H9 (cell line): ENCODE measurements around the gene ACYP1. TPM values are rescaled to one million over a fixed set of nuclear protein-coding genes. Genes with fewer than 3 reads are reported as not detected.

Source experiments
- DNase-seq: peaks from one replicate; pipeline ENCODE4 v3.0.0-alpha.2; 2017
- H2AFZ ChIP-seq: one replicate; pipeline ENCODE4 v1.6.1; 2013; ENCODE audit warnings: mild to moderate bottlenecking, low read length, control low read depth, moderate library complexity
- H2AK5ac ChIP-seq: 2 replicates; pipeline ENCODE4 v1.6.1; 2013; ENCODE audit warnings: low read length, control low read depth, mixed read lengths; ENCODE audit not compliant: insufficient read length
- H2BK120ac ChIP-seq: one replicate; pipeline ENCODE4 v1.6.1; 2013; ENCODE audit warnings: low read depth, mild to moderate bottlenecking, low read length, control low read depth, inconsistent platforms; ENCODE audit not compliant: poor library complexity, severe bottlenecking
- H2BK12ac ChIP-seq: 2 replicates; pipeline ENCODE4 v1.6.1; 2013; ENCODE audit warnings: low read length, control low read depth, mixed read lengths, low read depth; ENCODE audit not compliant: insufficient read length
- H2BK15ac ChIP-seq: 2 replicates; pipeline ENCODE4 v1.6.1; 2013; ENCODE audit warnings: low read depth, low read length, control low read depth
- H2BK20ac ChIP-seq: one replicate; pipeline ENCODE4 v1.6.1; 2013; ENCODE audit warnings: low read depth, mild to moderate bottlenecking, low read length, control low read depth, inconsistent platforms; ENCODE audit not compliant: poor library complexity, severe bottlenecking
- H2BK5ac ChIP-seq: 2 replicates; pipeline ENCODE4 v1.6.1; 2013; ENCODE audit warnings: low read length, control low read depth, mixed read lengths; ENCODE audit not compliant: insufficient read length
- H3K14ac ChIP-seq: 2 replicates; pipeline ENCODE4 v1.6.1; 2013; ENCODE audit warnings: low read length, control low read depth; ENCODE audit not compliant: insufficient read depth
- H3K18ac ChIP-seq: 2 replicates; pipeline ENCODE4 v1.6.1; 2013; ENCODE audit warnings: low read depth, mild to moderate bottlenecking, mixed read lengths, low read length, control low read depth; ENCODE audit not compliant: insufficient read length
- H3K23ac ChIP-seq: 2 replicates; pipeline ENCODE4 v1.6.1; 2013; ENCODE audit warnings: low read length, control low read depth, mixed read lengths, low read depth; ENCODE audit not compliant: insufficient read length
- H3K23me2 ChIP-seq: 2 replicates; pipeline ENCODE4 v1.6.1; 2013; ENCODE audit warnings: low read depth, mild to moderate bottlenecking, mixed read lengths, low read length, control low read depth; ENCODE audit not compliant: insufficient read length, poor library complexity, severe bottlenecking
- H3K27ac ChIP-seq: 2 replicates; pipeline ENCODE4 v1.5.1; 2013; ENCODE audit warnings: low read length, control low read depth, mixed read lengths, low read depth; ENCODE audit not compliant: insufficient read length
- H3K27me3 ChIP-seq: 2 replicates; pipeline ENCODE4 v1.6.1; 2013; ENCODE audit warnings: low read length, control low read depth, inconsistent platforms; ENCODE audit not compliant: insufficient read depth
- H3K4ac ChIP-seq: 2 replicates; pipeline ENCODE4 v1.6.1; 2013; ENCODE audit warnings: low read depth, mild to moderate bottlenecking, control low read depth, inconsistent platforms, low read length, moderate library complexity
- H3K4me1 ChIP-seq: 2 replicates; pipeline ENCODE4 v1.6.1; 2013; ENCODE audit warnings: low read length, control low read depth, inconsistent platforms; ENCODE audit not compliant: insufficient read depth
- H3K4me2 ChIP-seq: 2 replicates; pipeline ENCODE4 v1.6.1; 2013; ENCODE audit warnings: low read length, control low read depth, mixed read lengths; ENCODE audit not compliant: insufficient read length, insufficient read depth
- H3K56ac ChIP-seq: 2 replicates; pipeline ENCODE4 v1.6.1; 2013; ENCODE audit warnings: low read depth, mild to moderate bottlenecking, mixed read lengths, low read length, control low read depth; ENCODE audit not compliant: insufficient read length
- H3K79me1 ChIP-seq: 2 replicates; pipeline ENCODE4 v1.6.1; 2013; ENCODE audit warnings: low read depth, mild to moderate bottlenecking, moderate library complexity, low read length, control low read depth, inconsistent platforms; ENCODE audit not compliant: insufficient read depth, poor library complexity, severe bottlenecking
- H3K79me2 ChIP-seq: 2 replicates; pipeline ENCODE4 v1.6.1; 2013; ENCODE audit warnings: low read length, control low read depth, inconsistent platforms; ENCODE audit not compliant: insufficient read depth
- H3K9ac ChIP-seq: 2 replicates; pipeline ENCODE4 v1.6.1; 2013; ENCODE audit warnings: low read length, control low read depth, mixed read lengths; ENCODE audit not compliant: insufficient read length; ENCODE audit errors: extremely low read depth
- H3K9me3 ChIP-seq: one replicate; pipeline ENCODE4 v1.6.1; 2013; ENCODE audit warnings: low read depth, low read length, inconsistent platforms; ENCODE audit not compliant: control insufficient read depth
- H3T11ph ChIP-seq: one replicate; pipeline ENCODE4 v1.6.1; 2013; ENCODE audit warnings: mild to moderate bottlenecking, low read length, control low read depth, inconsistent platforms
- H4K20me1 ChIP-seq: one replicate; pipeline ENCODE4 v1.6.1; 2013; ENCODE audit not compliant: control insufficient read depth, insufficient read length, insufficient read depth
- H4K5ac ChIP-seq: 2 replicates; pipeline ENCODE4 v1.6.1; 2013; ENCODE audit warnings: low read depth, mild to moderate bottlenecking, mixed read lengths, low read length, control low read depth; ENCODE audit not compliant: insufficient read length
- H4K8ac ChIP-seq: replicated peaks from 2 replicates; pipeline ENCODE4 v1.6.1; 2013; ENCODE audit warnings: low read length, control low read depth, mixed read lengths, low read depth; ENCODE audit not compliant: insufficient read length
- H4K91ac ChIP-seq: 2 replicates; pipeline ENCODE4 v1.6.1; 2013; ENCODE audit warnings: low read depth, mild to moderate bottlenecking, moderate library complexity, mixed read lengths, low read length, control low read depth; ENCODE audit not compliant: insufficient read length
- H3K27ac Mint-ChIP-seq, 3 experiments: 2 replicates in 2 of 3; 3 replicates in 1 of 3; pipeline ENCODE4 v1.8.0; 2020 to 2021; ENCODE audit warnings: mixed read lengths in 3 of 3, mild to moderate bottlenecking in 1 of 3, moderate library complexity in 1 of 3
- H3K27me3 Mint-ChIP-seq: 2 replicates; pipeline ENCODE4 v1.8.0; 2021; ENCODE audit warnings: low read depth, mild to moderate bottlenecking, moderate library complexity, mixed read lengths
- H3K36me3 Mint-ChIP-seq, 3 experiments: 2 replicates in 2 of 3; 3 replicates in 1 of 3; pipeline ENCODE4 v1.8.0; 2020 to 2021; ENCODE audit warnings: low read depth in 3 of 3, mixed read lengths in 3 of 3; ENCODE audit not compliant: insufficient read depth in 1 of 3
- H3K4me1 Mint-ChIP-seq, 2 experiments: 2 replicates each; pipeline ENCODE4 v1.8.0; 2020; ENCODE audit warnings: mixed read lengths in 2 of 2
- H3K4me3 Mint-ChIP-seq, 2 experiments: 2 replicates in 1 of 2; 3 replicates in 1 of 2; pipeline ENCODE4 v1.8.0; 2020 to 2021; ENCODE audit warnings: mild to moderate bottlenecking in 2 of 2, mixed read lengths in 2 of 2, moderate library complexity in 1 of 2
- H3K9me3 Mint-ChIP-seq, 2 experiments: 2 replicates in 1 of 2; 3 replicates in 1 of 2; pipeline ENCODE4 v1.8.0; 2020; ENCODE audit warnings: mild to moderate bottlenecking in 2 of 2, mixed read lengths in 2 of 2, moderate library complexity in 1 of 2
- CTCF ChIP-seq: fragments of 200-600 bp; sonication (generic); conservative IDR thresholded peaks from 3 replicates; pipeline ENCODE4 v1.8.0; 2021; ENCODE audit warnings: antibody characterized with exemption, mild to moderate bottlenecking
- WGBS: extraction: QIAGEN DNeasy Blood & Tissue Kit; methylation state at CpG from one replicate; pipeline ENCODE4 v1.1.7; 2013; ENCODE audit warnings: missing lambda C conversion rate, low lambda C conversion rate, mixed read lengths; ENCODE audit not compliant: insufficient read length; ENCODE audit errors: extremely low coverage; 5-methylcytosine and 5-hydroxymethylcytosine counted together
- total RNA-seq: library from RNA; stranded (reverse); gene quantifications from 2 replicates; pipeline ENCODE4 v1.2.1, GENCODE V29; 2021

The ACYP1 gene
- total RNA-seq, 1 experiment from 2014 or later = 18.9 TPM

- Histone ChIP-seq H4K20me1 (no peaks in the 10 kb centered on the region), H3K9ac (no peak overlapping the region), H3K79me2 (no peaks in the 10 kb centered on the region), H3K4me2 (no peak overlapping the region), H2BK20ac (no peak overlapping the region), H4K91ac (no peak overlapping the region), H2BK120ac (no peak overlapping the region), H3K4me1 (0 out of 2 replicates have a peak, but pooled peaks cover 2% of the 10 kb centered on the region), H2BK12ac (no peak overlapping the region), H3T11ph (no peak overlapping the region), H4K5ac (no peak overlapping the region), H3K18ac (no peak overlapping the region), H3K56ac (no peak overlapping the region), H3K4ac (no peak overlapping the region), H3K79me1 (peaks cover 3% of the 10 kb centered on the region), H3K23ac (no peak overlapping the region), H3K14ac (no peak overlapping the region), H3K27ac (no peak overlapping the region), H2BK5ac (no peak overlapping the region), H4K8ac (no peak overlapping the region), H3K27me3 (no peaks in the 10 kb centered on the region), H3K9me3 (no peaks in the 10 kb centered on the region), H2AFZ (no peak overlapping the region), H2BK15ac (no peak overlapping the region), H2AK5ac (no peak overlapping the region), H3K23me2 (no peaks in the 10 kb centered on the region)
- Mint-ChIP-seq H3K36me3 (peaks cover 0 to 16% (median 15%) of the 10 kb centered on the region in 3 experiments; a peak in 6 of 7 replicates), H3K4me3 (no peak overlapping the region), H3K4me1 (no peaks in the 10 kb centered on the region), H3K27me3 (no peaks in the 10 kb centered on the region), H3K9me3 (no peaks in the 10 kb centered on the region), H3K27ac (no peak overlapping the region)
- WGBS = no CpG with 5 or more reads among the region's 2 CpGs
- no peak for TF ChIP-seq CTCF
- no peak for DNase-seq
Measured at GRCh38 chr14:75044322-75044721, 19.5 kb downstream of the ACYP1 start.
